GM18520 (cell line): ENCODE data around the gene PITX1.
A peak's percentile ranks its signal among the peaks of the same experiment; 100 is the strongest.

ENCODE experiments used
- ATAC-seq: cut with Tn5 transposase; IDR thresholded peaks from one replicate; pipeline ENCODE4 v1.9.1; 2021; ENCODE audit not compliant: unreplicated experiment

Gene PITX1

GRCh38 chr5:135062216-135063055 lies 28.4 kb upstream of the PITX1 start:
- ATAC-seq: no peak

GRCh38 chr5:135061001-135061400 lies 27.0 kb upstream of the PITX1 start:
- no peak for ATAC-seq

- ATAC-seq: no peak
Observed at GRCh38 chr5:135060021-135060420, 26.0 kb upstream of the PITX1 start.

GRCh38 chr5:135059000-135059923 lies 25.2 kb upstream of the PITX1 start:
- ATAC-seq: no peak

GRCh38 chr5:135058331-135058732 lies 24.3 kb upstream of the PITX1 start:
- no peak for ATAC-seq

- no peak for ATAC-seq
Observed at GRCh38 chr5:135057233-135057632, 23.2 kb upstream of the PITX1 start.

GRCh38 chr5:135056316-135057030 lies 22.4 kb upstream of the PITX1 start:
- ATAC-seq: no peak

GRCh38 chr5:135055396-135055795 lies 21.4 kb upstream of the PITX1 start:
- no peak for ATAC-seq

GRCh38 chr5:135054546-135054945 lies 20.5 kb upstream of the PITX1 start:
- no peak for ATAC-seq

- no peak for ATAC-seq
Observed at GRCh38 chr5:135053989-135054388, 20.0 kb upstream of the PITX1 start.

GRCh38 chr5:135053278-135053677 lies 19.2 kb upstream of the PITX1 start:
- ATAC-seq: peak; percentile 93

- ATAC-seq: no peak
Observed at GRCh38 chr5:135052511-135053145, 18.6 kb upstream of the PITX1 start.

GRCh38 chr5:135051872-135052271 lies 17.8 kb upstream of the PITX1 start:
- no peak for ATAC-seq

- no peak for ATAC-seq
Observed at GRCh38 chr5:135051399-135051798, 17.4 kb upstream of the PITX1 start.

GRCh38 chr5:135050244-135050767 lies 16.3 kb upstream of the PITX1 start:
- ATAC-seq: no peak

- ATAC-seq: no peak
Observed at GRCh38 chr5:135048930-135049329, 14.9 kb upstream of the PITX1 start.

- no peak for ATAC-seq
Observed at GRCh38 chr5:135048286-135048685, 14.3 kb upstream of the PITX1 start.

GRCh38 chr5:135047347-135047695 lies 13.3 kb upstream of the PITX1 start:
- ATAC-seq: no peak

- ATAC-seq: no peak
Observed at GRCh38 chr5:135046661-135047346, 12.8 kb upstream of the PITX1 start.

- no peak for ATAC-seq
Observed at GRCh38 chr5:135045488-135045887, 11.5 kb upstream of the PITX1 start.
